Activated naive CD4-positive, alpha-beta T cell treated with Interleukin-2 at 50 U/mL for 16 hours (primary cell): ENCODE results near the gene GH1.
A peak's percentile ranks its signal among the peaks of the same experiment; 100 is the strongest.
"Not testable (repeated sequence)": the region's sequence is repeated elsewhere in the genome, so short reads cannot be mapped to it uniquely, and the experiment has no call there.

Source experiments
- DNase-seq: peaks from one replicate; pipeline ENCODE4 v3.0.0-alpha.2; 2020

The GH1 gene

DNA sequence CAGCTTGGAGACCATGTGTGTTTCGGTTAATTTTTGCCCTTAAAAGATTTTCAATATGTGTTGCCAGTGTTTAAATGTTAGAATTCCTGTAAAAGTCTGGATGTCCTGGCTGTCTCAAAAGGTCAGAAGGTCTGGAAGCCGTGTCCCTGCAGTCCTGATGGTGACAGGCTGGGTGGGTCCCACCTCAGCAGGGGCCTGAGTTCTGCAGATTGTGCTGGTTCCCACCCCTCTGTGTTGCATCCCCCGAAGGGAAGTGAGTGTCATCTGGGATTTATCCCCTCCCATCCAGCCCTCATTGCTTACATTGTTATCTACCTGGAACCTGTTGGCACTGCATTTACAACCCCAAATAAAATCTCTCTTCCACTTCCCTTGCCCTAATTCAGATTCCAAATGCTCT is 24.6 kb downstream of the GH1 start:
- DNase-seq = not testable (repeated sequence)

DNA sequence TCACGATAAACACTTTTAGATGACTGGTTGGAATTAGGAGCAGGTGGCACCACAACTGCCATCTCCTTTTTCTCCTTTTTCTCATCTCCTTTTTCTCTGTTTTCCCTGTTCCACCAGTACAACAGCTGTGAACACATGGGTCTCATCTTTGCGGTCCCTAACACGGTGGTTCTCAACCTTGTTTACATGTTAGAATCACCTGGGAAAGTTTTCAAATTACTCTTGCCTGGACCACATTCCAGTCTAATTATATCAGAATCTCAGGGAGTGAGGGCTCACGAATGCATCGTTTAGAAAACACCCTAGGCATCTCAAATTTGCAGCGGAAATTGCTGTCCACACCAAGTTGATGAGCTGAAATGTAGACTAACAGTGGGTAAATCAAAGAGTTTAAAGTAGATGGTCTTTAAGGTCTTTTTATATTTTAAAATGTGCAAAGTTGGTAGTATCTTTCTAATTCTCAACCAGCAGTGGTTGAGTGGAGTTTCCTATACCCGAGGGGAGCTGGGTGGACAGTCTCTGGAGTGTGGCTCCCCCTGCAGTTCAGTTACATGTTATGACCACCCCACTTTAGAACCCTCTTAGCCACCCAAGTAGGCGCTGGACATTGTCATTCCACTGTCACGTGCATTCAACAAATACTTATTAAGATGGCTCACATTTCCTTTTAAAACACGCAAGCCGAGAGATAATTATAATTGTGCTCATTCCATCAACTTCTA is 26.2 kb downstream of the GH1 start:
- DNase-seq = not testable (repeated sequence)

DNA sequence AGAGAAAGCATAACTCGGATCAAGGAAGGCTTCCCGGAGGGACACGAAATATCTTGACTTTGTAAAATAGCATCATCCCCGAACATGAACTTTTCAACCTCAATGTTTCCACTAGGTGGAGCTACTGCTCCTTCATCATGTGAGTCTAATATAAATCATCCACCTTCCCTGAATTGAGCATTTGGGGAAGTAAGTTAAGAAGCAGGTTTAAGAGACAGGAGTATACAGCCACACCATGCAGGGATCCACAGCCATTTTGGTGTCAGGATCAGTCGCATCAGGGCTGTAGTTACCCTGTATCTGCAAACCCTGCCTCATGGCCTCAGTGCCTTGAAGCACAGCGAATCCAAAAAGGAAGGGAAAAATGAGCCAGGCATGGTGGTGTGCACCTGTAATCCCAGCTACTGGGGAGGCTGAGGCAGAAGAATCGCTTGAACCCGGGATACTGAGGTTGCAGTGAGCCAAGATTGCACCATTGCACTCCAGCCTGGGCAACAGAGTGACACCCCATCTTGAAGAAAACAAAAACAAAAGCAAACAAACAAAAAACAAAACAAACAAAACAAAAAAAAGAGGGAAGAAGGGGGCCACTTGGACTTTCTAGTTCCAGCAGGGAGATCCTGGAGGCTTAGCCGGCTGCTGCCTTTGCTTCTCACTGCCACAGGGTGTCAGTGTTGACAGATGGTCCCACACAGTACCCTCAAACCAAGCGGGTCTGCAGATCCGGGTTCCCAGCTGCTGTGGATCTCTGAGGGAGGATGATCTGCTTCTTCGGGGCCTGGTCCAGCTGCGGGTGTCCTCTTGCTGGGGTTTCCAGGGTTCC is 29.4 kb downstream of the GH1 start:
- DNase-seq = not testable (repeated sequence)

DNA sequence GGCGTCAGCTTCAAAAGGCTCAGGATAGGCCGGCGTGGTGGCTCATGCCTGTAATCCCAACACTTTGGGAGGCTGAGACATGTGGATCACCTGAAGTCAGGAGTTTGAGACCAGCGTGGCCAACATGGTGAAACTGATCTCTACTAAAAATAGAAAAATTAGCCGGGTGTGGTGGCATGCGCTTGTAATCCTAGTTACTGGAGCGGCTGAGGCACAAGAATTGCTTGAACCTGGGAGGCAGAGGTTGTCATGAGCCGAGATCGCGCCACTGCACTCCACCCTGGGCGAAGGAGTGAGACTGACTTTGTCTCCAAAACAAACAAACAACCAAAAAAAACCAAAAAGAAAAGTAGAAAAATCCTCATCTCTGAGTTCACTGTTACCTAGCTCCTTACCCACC is 33.5 kb downstream of the GH1 start:
- not testable (repeated sequence) for DNase-seq

DNA sequence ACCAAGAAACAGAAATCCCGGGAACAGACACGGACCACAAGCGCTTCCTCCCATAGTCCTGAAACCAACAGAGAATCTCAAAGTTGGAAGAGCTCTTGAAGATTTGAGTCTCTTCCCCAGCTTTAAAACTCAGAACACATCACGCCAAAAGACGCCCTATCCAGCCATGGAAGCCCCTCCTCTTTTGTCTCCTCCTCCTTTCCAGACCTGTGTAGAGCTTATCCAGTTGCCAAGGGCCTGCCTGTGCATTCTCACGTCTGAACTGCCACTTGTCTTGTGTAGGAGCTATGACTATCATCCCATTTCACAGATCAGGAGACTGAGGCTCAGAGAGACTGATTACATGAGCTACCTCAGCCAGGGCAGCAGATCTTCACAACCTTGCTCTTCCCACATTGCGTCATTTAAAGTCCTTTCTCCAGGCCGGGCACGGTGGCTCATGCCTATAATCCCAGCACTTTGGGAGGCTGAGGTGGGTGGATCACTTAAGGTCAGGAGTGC is 36.0 kb downstream of the GH1 start:
- not testable (repeated sequence) for DNase-seq

DNA sequence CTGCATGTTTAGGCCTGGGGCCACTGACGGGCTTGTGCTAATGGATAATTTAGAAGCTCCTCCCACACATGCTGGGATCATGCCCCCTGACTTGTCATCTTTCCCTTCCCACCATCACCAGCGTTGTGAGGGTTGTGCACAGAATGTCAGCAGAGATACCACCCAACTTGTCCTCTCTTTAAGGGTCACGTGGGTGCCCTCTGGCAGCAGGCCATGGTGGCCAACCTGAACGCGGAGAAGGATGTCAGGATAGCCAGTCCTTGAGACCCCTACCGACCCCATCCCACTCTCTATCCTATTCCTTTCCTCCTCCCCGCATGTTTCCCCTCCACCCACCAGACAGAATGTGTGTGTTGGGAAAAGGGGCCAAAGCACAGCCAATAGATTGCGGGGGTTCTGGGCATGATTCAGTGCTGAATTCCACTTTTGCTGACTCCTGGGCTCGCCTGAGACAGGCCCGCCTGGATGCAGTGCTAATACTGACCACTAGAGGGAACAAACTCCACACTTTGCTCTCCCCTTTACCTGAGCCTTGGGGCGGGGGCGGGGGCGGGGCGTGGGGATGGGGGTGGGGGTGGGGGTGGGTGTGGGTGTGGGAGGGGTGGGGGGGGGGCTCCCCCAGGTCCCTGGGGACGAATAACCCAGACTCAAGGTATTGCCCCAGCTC is 36.6 kb downstream of the GH1 start, which contains the start of gene GH2:
TSS of gene GH2 (minus strand) at position 10 of the 667 bp plus-strand sequence. CDS start 143 bp downstream, outside the sequence.
- DNase-seq = peak; percentile 67

DNA sequence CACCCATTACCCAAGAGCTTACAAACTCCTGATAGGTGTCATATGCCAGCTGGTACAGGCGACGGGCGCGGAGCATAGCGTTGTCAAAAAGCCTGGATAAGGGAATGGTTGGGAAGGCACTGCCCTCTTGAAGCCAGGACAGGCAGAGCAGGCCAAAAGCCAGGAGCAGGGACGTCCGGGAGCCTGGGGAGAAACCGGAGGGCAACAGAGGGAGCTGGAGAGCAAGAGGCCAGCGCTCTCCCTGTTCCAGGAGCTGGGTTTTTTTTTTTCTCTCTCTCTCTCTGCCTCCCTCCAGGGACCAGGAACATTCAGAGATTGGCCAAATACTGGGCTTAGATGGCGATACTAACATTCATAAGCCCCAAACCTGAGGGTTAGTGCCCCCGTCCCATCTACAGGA is 37.3 kb downstream of the GH1 start:
- not testable (repeated sequence) for DNase-seq

DNA sequence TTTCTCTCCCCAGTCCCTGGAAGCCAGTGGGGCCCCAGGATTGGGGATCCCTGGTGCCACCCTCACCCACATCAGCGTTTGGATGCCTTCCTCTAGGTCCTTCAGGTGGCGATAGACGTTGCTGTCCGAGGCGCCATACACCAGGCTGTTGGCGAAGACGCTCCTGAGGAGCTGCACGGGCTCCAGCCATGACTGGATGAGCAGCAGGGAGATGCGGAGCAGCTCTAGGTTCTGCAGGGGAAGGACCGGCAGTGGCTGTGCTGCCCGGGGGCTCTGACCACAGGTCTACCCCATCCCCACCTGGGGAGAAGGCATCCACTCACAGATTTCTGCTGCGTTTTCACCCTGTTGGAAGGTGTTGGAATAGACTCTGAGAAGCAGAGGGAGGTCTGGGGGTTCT is 37.9 kb downstream of the GH1 start:
- DNase-seq = no peak

DNA sequence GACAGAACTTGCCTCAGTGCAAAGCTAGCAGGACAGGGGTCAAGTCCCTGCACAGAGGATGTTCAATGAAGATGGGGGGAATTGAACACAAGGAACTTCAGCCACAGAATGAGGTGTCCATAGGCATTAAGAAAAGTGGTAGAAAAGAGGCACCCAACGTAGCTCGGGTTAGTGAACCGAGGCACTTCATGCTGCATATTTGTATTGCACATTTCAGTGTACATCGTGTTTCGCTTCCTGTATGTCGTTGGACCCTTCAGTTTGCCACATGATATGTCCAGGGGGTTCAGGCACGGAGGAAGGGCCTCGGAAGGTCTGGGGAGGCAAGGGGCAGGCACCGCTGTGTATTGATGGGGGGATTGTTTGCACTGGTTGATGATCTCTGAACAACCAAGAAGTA is 40.2 kb downstream of the GH1 start:
- DNase-seq = not testable (repeated sequence)

DNA sequence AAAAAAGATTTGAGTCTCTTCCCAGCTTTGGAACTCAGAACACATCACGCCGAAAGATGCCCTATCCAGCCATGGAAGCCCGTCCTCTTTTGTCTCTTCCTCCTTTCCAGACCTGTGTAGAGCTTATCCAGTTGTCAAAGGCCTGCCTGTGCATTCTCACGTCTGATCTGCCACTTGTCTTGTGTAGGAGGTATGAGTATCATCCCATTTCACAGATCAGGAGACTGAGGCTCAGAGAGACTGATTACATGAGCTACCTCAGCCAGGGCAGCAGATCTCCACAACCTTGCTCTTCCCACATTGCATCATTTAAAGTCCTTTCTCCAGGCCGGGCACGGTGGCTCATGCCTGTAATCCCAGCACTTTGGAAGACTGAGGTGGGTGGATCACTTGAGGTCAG is 43.9 kb downstream of the GH1 start:
- DNase-seq = not testable (repeated sequence)

DNA sequence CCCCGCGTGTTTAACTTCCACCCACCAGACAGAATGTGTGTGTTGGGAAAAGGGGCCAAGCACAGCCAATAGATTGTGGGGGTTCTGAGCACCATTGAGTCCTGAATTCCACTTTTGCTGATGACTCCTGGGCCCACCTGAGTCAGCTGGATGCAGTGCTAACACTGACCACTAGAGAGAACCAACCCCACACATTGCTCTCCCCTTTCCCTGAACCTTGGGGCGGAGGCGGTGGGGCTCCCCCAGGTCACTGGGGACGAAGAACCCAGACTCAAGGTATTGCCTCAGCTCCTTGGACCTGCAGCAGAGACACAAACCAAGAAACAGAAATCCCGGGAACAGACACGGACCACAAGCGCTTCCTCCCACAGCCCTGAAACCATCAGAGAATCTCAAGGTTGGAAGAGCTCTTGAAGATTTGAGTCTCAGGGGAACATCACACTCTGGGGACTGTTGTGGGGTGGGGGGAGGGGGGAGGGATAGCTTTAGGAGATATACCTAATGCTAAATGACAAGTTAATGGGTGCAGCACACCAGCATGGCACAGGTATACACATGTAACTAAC is 44.5 kb downstream of the GH1 start:
- DNase-seq = not testable (repeated sequence)

DNA sequence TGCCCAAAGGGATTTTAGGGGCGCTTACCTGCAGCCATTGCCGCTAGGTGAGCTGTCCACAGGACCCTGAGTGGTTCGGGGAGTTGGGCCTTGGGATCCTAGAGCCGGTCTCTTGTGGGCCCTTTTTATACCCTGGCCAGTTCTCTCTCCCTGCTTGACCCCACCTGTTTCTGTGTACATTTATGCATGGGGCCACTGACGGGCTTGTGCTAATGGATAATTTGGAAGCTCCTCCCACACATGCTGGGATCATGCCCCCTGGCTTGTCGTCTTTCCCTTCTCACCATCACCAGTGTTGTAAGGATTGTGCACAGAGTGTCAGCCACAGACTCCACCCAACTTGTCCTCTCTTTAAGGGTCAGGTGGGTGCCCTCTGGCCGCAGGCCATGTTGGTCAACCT is 45.1 kb downstream of the GH1 start, which contains the start of gene CSH2:
TSS of gene CSH2 (minus strand) at position 101 of the 400 bp plus-strand sequence. CDS start at position 38, 63 bp downstream.
- DNase-seq = not testable (repeated sequence)

DNA sequence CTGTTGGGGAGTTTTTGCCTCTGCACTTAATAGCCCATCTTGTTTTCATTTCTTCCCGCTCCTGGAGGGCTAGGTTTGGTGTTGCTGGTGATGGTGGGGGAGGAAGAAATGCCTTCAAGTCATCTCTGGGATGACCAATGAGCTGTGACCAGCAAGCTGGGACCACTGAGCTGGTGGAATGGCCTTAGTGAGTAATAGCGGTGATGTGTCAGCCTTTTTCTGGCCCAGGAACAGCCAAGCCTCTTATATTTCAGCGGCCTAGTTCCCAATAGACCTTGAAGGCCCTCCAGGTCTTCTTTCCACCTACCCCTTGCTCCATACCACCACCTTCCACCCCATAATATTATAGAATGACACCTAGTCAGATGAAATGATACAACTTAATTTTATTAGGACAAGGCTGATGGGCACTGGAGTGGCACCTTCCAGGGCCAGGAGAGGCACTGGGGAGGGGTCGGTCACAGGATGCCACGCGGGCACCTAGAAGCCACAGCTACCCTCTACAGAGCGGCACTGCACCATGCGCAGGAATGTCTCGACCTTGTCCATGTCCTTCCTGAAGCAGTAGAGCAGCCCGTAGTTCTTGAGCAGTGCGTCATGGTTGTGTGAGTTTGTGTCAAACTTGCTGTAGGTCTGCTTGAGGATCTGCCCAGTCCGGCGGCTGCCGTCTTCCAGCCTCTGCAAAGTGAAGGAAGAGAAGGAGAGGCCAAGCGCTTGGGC is 46.8 kb downstream of the GH1 start:
- DNase-seq = not testable (repeated sequence)

DNA sequence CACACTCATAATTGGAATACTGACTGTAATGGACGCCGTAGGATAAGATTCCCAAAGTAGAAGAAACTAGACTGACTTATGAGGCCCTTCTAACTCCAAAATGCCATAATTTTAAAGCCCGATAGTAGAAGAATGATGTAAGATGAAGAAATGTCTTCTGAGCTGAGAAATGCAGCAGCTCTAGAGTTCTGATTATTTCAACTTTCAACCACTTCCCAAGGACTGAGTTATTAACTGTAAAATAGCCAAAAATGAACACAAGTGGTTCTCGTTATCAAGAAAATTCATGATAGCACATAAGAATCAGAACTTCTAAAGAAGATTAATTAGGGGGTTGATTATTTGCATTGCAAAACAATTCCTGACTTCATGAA is 48.4 kb downstream of the GH1 start:
- not testable (repeated sequence) for DNase-seq

DNA sequence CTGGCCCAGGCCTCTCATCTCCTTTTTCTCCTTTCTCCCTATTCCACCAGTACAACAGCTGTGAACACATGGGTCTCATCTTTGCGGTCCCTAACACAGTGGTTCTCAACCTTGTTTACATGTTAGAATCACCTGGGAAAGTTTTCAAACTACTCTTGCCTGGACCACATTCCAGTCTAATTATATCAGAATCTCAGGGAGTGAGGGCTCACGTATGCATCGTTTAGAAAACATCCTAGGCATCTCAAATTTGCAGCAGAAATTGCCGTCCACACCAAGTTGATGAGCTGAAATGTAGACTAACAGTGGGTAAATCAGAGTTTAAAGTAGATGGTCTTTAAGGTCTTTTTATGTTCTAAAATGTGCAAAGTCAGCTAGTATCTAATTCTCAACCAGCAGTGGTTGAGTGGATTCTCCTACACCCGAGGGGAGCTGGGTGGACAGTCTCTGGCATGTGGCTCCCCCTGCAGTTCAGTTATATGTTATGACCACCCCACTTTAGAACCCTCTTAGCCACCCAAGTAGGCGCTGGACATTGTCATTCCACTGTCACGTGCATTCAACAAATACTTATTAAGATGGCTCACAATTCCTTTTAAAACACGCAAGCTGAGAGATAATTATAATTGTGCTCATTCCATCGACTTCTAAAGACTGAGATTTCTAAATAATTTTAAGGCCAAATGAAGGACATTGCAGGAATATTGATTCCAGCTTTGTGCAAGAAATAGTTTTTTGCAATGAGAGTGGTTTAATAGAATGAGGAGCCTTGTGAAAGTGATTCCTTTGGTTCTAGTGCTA is 48.9 kb downstream of the GH1 start:
- DNase-seq = not testable (repeated sequence)
